Measurements from ENCODE around the gene IFITM10. TPM values are rescaled to one million over a fixed set of nuclear protein-coding genes. Genes with fewer than 3 reads are reported as not detected.

Gene IFITM10
- total RNA-seq, 1 experiment from 2014 or later = 0.59 TPM

DNA sequence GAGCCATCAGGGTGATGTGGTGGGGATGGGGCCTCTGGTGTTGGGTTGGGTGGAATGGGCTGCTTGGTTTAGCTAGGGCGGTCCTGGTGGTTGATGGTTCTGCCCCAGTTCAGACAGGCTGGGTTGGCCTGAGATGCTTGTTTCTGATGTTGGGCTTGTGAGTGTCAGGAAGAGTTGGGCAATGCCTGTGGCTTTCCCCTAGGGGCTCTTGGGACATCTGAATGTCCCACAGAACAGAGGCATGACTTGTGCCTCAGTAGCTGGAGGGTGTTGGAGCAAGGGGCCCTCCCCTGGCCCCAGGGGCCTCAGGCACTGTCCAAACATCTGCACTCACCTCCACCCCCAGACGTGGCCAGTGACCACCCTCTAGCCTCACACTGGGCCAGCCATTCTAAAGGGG is 27.3 kb upstream of the IFITM10 start:
- no peaks in the 10 kb centered on the region for H3K9me3 ChIP-seq (ENCODE audit: control insufficient read depth, low read depth, low read length)
- Mint-ChIP-seq H3K27me3 (ENCODE audit: low read depth) (peaks cover 42% of the 10 kb centered on the region), H3K4me1 (peaks cover 11 to 21% of the 10 kb centered on the region in 2 experiments), H3K27ac (no peak overlapping the region), H3K9me3 (peaks cover 4 to 9% of the 10 kb centered on the region in 2 experiments; a peak in 3 of 5 replicates), H3K4me3 (no peak overlapping the region), H3K36me3 (ENCODE audit: insufficient read depth in 1 of 3, low read depth in 3 of 3) (no peaks in the 10 kb centered on the region; a peak in 1 of 7 replicates)
- no peak overlapping the region for H3K56ac ChIP-seq (ENCODE audit: insufficient read length, low read depth, low read length)
- no peak overlapping the region for H3K23ac ChIP-seq (ENCODE audit: insufficient read length, low read depth, low read length)
- no peak overlapping the region for H4K8ac ChIP-seq (replicated peaks; ENCODE audit: insufficient read length, low read depth, low read length)
- H3K27me3 ChIP-seq (ENCODE audit: insufficient read depth, low read length) = no peaks in the 10 kb centered on the region
- no peak overlapping the region for H2BK120ac ChIP-seq (ENCODE audit: low read depth, low read length, poor library complexity, severe bottlenecking)
- H3K9ac ChIP-seq (ENCODE audit: extremely low read depth, insufficient read length, low read length) = no peak overlapping the region
- no peaks in the 10 kb centered on the region for H4K20me1 ChIP-seq (ENCODE audit: control insufficient read depth, insufficient read depth, insufficient read length)
- no peak overlapping the region for H2BK12ac ChIP-seq (ENCODE audit: insufficient read length, low read depth, low read length)
- no peak overlapping the region for H4K5ac ChIP-seq (ENCODE audit: insufficient read length, low read depth, low read length)
- H2AFZ ChIP-seq (ENCODE audit: low read length) = no peak overlapping the region
- no CpG with 5 or more reads among the region's 2 CpGs for WGBS (ENCODE audit: extremely low coverage, insufficient read length, low lambda C conversion rate)
- no peak overlapping the region for H2BK15ac ChIP-seq (ENCODE audit: low read depth, low read length)
- no peak overlapping the region for H3K4ac ChIP-seq (ENCODE audit: low read depth, low read length)
- no peaks in the 10 kb centered on the region for H3K23me2 ChIP-seq (ENCODE audit: insufficient read length, low read depth, low read length, poor library complexity, severe bottlenecking)
- H3K27ac ChIP-seq (ENCODE audit: insufficient read length, low read depth, low read length) = no peak overlapping the region
- H2BK5ac ChIP-seq (ENCODE audit: insufficient read length, low read length) = no peak overlapping the region
- H3K4me1 ChIP-seq (ENCODE audit: insufficient read depth, low read length) = peaks cover 3% of the 10 kb centered on the region; the same call in 1 of the 2 replicates
- no peak overlapping the region for H3K14ac ChIP-seq (ENCODE audit: insufficient read depth, low read length)
- no peak overlapping the region for H2BK20ac ChIP-seq (ENCODE audit: low read depth, low read length, poor library complexity, severe bottlenecking)
- no peak overlapping the region for H3K18ac ChIP-seq (ENCODE audit: insufficient read length, low read depth, low read length)
- DNase-seq = no peak
- H3K79me2 ChIP-seq (ENCODE audit: insufficient read depth, low read length) = no peaks in the 10 kb centered on the region
- TF ChIP-seq CTCF (conservative IDR thresholded peaks at IDR 0.05) = no peak
- H2AK5ac ChIP-seq (ENCODE audit: insufficient read length, low read length) = no peak overlapping the region
- no peak overlapping the region for H4K91ac ChIP-seq (ENCODE audit: insufficient read length, low read depth, low read length)
- no peak overlapping the region for H3K4me2 ChIP-seq (ENCODE audit: insufficient read depth, insufficient read length, low read length)
- no peak overlapping the region for H3T11ph ChIP-seq (ENCODE audit: low read length)
- no peaks in the 10 kb centered on the region for H3K79me1 ChIP-seq (ENCODE audit: insufficient read depth, low read depth, low read length, poor library complexity, severe bottlenecking)

Data from H9 (cell line).